WTC11 (cell line): ENCODE results near the gene VSIG4. TPM values are rescaled to one million over a fixed set of nuclear protein-coding genes. Genes with fewer than 3 reads are reported as not detected.

Experiments
- ATAC-seq: fragments of 200-7000 bp; cut with Tn5 transposase; 2 replicates; pipeline ENCODE4 v1.10.0; 2021; ENCODE audit warnings: mild to moderate bottlenecking, moderate library complexity
- CTCF ChIA-PET: fragments of 300-600 bp; sonication (Branson Sonifier 250); formaldehyde crosslinking; loops from one replicate; lab custom pipeline; 2021; ENCODE audit warnings: antibody characterized with exemption; lab: Charles Lee
- POLR2A ChIA-PET: fragments of 350-600 bp; sonication (Branson Sonifier 250); formaldehyde crosslinking; loops from one replicate; lab custom pipeline; 2021; ENCODE audit warnings: antibody characterized with exemption; lab: Charles Lee
- DNase-seq: peaks from one replicate; pipeline ENCODE4 v3.0.0; 2021; ENCODE audit warnings: low spot score
- H3K27ac Mint-ChIP-seq: 2 replicates; pipeline ENCODE4 v1.8.0; 2021; ENCODE audit warnings: mixed read lengths
- H3K27me3 Mint-ChIP-seq: 2 replicates; pipeline ENCODE4 v1.8.0; 2021; ENCODE audit warnings: low read depth, mild to moderate bottlenecking, moderate library complexity, mixed read lengths
- H3K36me3 Mint-ChIP-seq: 2 replicates; pipeline ENCODE4 v1.8.0; 2021; ENCODE audit warnings: mixed read lengths
- H3K4me1 Mint-ChIP-seq: 2 replicates; pipeline ENCODE4 v1.8.0; 2022; ENCODE audit warnings: mixed read lengths
- H3K4me3 Mint-ChIP-seq: 2 replicates; pipeline ENCODE4 v1.8.0; 2021; ENCODE audit warnings: mild to moderate bottlenecking, moderate library complexity, mixed read lengths
- H3K9me3 Mint-ChIP-seq: 2 replicates; pipeline ENCODE4 v1.8.0; 2021; ENCODE audit warnings: mixed read lengths
- ESRRA ChIP-seq: sonication (generic); formaldehyde crosslinking; IDR thresholded peaks from 2 replicates; pipeline ENCODE4 v1.8.1; 2022; ENCODE audit warnings: mild to moderate bottlenecking, missing genetic modification reagents, borderline replicate concordance
- ETV6 ChIP-seq: sonication (generic); formaldehyde crosslinking; IDR thresholded peaks from 2 replicates; pipeline ENCODE4 v1.8.1; 2022; ENCODE audit warnings: mild to moderate bottlenecking, missing genetic modification reagents
- FOXJ3 ChIP-seq: sonication (generic); formaldehyde crosslinking; IDR thresholded peaks from 2 replicates; pipeline ENCODE4 v1.9.0; 2021; ENCODE audit warnings: missing genetic modification reagents, mild to moderate bottlenecking, borderline replicate concordance
- FOXK1 ChIP-seq: sonication (generic); formaldehyde crosslinking; IDR thresholded peaks from 2 replicates; pipeline ENCODE4 v1.8.0; 2022; ENCODE audit warnings: mild to moderate bottlenecking, moderate library complexity, missing genetic modification reagents
- FOXP1 ChIP-seq: sonication (generic); formaldehyde crosslinking; IDR thresholded peaks from 2 replicates; pipeline ENCODE4 v1.8.0; 2022; ENCODE audit warnings: missing genetic modification reagents, mild to moderate bottlenecking, moderate library complexity, borderline replicate concordance
- JUN ChIP-seq: sonication (generic); formaldehyde crosslinking; IDR thresholded peaks from 2 replicates; pipeline ENCODE4 v1.8.0; 2023; ENCODE audit warnings: mild to moderate bottlenecking, missing genetic modification reagents
- KAT7 ChIP-seq: sonication (generic); formaldehyde crosslinking; IDR thresholded peaks from 2 replicates; pipeline ENCODE4 v1.8.1; 2023; ENCODE audit warnings: missing genetic modification reagents, mild to moderate bottlenecking, borderline replicate concordance
- NR3C1 ChIP-seq: sonication (generic); formaldehyde crosslinking; conservative IDR thresholded peaks from 2 replicates; pipeline ENCODE4 v1.8.1; 2023; ENCODE audit warnings: low read depth, mild to moderate bottlenecking, missing genetic modification reagents
- PRRX2 ChIP-seq: fragments of 250-450 bp; sonication (Bioruptor Pico); IDR thresholded peaks from 2 replicates; pipeline ENCODE4 v1.8.0; 2021; ENCODE audit warnings: mild to moderate bottlenecking
- TCF7 ChIP-seq: sonication (generic); formaldehyde crosslinking; IDR thresholded peaks from 2 replicates; pipeline ENCODE4 v1.8.0; 2022; ENCODE audit warnings: mild to moderate bottlenecking, low read depth, missing genetic modification reagents, moderate library complexity
- ZNF121 ChIP-seq: sonication (generic); formaldehyde crosslinking; IDR thresholded peaks from 2 replicates; pipeline ENCODE4 v1.8.0; 2023; ENCODE audit warnings: missing genetic modification reagents
- ZNF232 ChIP-seq: sonication (generic); formaldehyde crosslinking; IDR thresholded peaks from 2 replicates; pipeline ENCODE4 v1.8.0; 2022; ENCODE audit warnings: mild to moderate bottlenecking, missing genetic modification reagents
- ZNF317 ChIP-seq: sonication (generic); formaldehyde crosslinking; IDR thresholded peaks from 2 replicates; pipeline ENCODE4 v1.8.1; 2023; ENCODE audit warnings: low read depth, mild to moderate bottlenecking, moderate library complexity, missing genetic modification reagents, borderline replicate concordance
- ZNF396 ChIP-seq: fragments of 250-450 bp; sonication (Bioruptor Pico); IDR thresholded peaks from 2 replicates; pipeline ENCODE4 v1.8.0; 2021; ENCODE audit warnings: mild to moderate bottlenecking, moderate library complexity, borderline replicate concordance
- ZNF416 ChIP-seq: fragments of 250-450 bp; sonication (Bioruptor Pico); IDR thresholded peaks from 2 replicates; pipeline ENCODE4 v1.9.0; 2021; ENCODE audit warnings: mild to moderate bottlenecking, inconsistent platforms
- total RNA-seq: library from RNA; stranded (reverse); gene quantifications from 3 replicates; pipeline ENCODE4 v1.2.3, GENCODE V29; 2021
- TF ChIP-seq, protein P1 (sequence below): sonication (generic); formaldehyde crosslinking; conservative IDR thresholded peaks from 2 replicates; pipeline ENCODE4 v1.8.1; 2023; ENCODE audit warnings: mild to moderate bottlenecking, low read depth, missing genetic modification reagents, moderate library complexity
- TF ChIP-seq, protein P2 (sequence below): sonication (generic); formaldehyde crosslinking; IDR thresholded peaks from 2 replicates; pipeline ENCODE4 v1.8.1; 2022; ENCODE audit warnings: missing genetic modification reagents, borderline replicate concordance
- TF ChIP-seq, protein P3 (sequence below): fragments of 250-450 bp; sonication (Bioruptor Pico); IDR thresholded peaks from 2 replicates; pipeline ENCODE4 v1.9.0; 2021; ENCODE audit warnings: mild to moderate bottlenecking
- TF ChIP-seq, protein P4 (sequence below): sonication (generic); formaldehyde crosslinking; IDR thresholded peaks from 2 replicates; pipeline ENCODE4 v1.8.0; 2023; ENCODE audit warnings: mild to moderate bottlenecking, missing genetic modification reagents
- TF ChIP-seq, protein P5 (sequence below): sonication (generic); formaldehyde crosslinking; IDR thresholded peaks from 2 replicates; pipeline ENCODE4 v1.8.0; 2023; ENCODE audit warnings: missing genetic modification reagents
- TF ChIP-seq, protein P6 (sequence below): fragments of 250-450 bp; sonication (Bioruptor Pico); IDR thresholded peaks from 2 replicates; pipeline ENCODE4 v2.1.2; 2022; ENCODE audit warnings: mild to moderate bottlenecking, moderate library complexity
- TF ChIP-seq, protein P7 (sequence below): sonication (generic); formaldehyde crosslinking; IDR thresholded peaks from 2 replicates; pipeline ENCODE4 v1.8.1; 2023; ENCODE audit warnings: mild to moderate bottlenecking, missing genetic modification reagents, moderate library complexity

Gene VSIG4
- total RNA-seq, 1 experiment from 2014 or later, result 0.24 TPM

DNA sequence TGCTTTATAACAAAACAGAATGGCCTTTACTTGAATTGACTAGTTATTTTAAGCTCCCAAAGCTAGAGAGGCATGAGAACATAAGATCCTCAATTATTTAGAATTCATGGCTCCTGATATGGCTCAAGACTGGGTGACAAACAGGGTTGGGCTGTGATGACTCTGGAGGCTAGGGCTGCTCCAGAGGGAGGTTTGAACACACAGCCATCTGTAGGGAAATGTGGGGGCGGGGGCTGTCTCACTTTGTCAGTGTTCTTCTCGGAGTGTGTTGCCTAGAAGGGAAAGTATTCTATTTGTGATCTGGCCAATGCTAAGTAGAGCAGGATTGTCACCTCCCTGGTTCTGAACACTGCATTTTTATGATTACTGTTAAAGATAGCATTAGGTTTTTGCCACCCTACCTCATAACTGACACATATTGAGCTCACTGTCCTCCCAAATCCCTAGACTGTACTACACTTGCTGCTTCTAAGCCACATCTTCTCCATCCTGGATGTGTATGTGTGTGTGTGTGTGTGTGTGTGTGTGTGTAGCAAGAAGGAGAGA lies 45.9 kb downstream of the VSIG4 start (continued):
- TF ChIP-seq, protein P1, sequence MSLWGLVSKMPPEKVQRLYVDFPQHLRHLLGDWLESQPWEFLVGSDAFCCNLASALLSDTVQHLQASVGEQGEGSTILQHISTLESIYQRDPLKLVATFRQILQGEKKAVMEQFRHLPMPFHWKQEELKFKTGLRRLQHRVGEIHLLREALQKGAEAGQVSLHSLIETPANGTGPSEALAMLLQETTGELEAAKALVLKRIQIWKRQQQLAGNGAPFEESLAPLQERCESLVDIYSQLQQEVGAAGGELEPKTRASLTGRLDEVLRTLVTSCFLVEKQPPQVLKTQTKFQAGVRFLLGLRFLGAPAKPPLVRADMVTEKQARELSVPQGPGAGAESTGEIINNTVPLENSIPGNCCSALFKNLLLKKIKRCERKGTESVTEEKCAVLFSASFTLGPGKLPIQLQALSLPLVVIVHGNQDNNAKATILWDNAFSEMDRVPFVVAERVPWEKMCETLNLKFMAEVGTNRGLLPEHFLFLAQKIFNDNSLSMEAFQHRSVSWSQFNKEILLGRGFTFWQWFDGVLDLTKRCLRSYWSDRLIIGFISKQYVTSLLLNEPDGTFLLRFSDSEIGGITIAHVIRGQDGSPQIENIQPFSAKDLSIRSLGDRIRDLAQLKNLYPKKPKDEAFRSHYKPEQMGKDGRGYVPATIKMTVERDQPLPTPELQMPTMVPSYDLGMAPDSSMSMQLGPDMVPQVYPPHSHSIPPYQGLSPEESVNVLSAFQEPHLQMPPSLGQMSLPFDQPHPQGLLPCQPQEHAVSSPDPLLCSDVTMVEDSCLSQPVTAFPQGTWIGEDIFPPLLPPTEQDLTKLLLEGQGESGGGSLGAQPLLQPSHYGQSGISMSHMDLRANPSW, result no peak

DNA sequence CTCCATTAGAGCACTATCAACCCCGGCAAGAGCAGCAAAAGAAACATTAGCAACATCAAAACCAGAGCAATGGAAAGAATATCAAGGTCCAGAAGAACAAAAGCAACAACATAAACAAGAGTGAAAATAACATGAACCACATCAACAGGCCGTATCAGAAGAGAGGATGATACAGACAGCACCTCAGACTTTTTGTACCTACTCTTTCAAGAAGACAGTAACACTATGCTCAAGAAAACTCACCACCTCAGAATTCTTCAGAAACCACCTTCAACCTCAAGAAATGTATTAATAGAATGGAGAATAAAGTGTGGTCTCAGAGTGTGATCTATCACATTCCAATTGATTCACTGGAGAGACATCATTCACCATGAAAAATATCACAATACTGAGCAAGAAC lies 46.5 kb downstream of the VSIG4 start:
- Mint-ChIP-seq H3K36me3 (no peaks in the 10 kb centered on the region), H3K4me1 (no peaks in the 10 kb centered on the region), H3K4me3 (no peak overlapping the region), H3K27me3 (no peaks in the 10 kb centered on the region), H3K9me3 (no peaks in the 10 kb centered on the region), H3K27ac (no peak overlapping the region)
- no peak for DNase-seq
- CTCF ChIA-PET, result no interaction called here
- POLR2A ChIA-PET, result no interaction called here
- ATAC-seq, result no peak
- TF ChIP-seq, protein P2, sequence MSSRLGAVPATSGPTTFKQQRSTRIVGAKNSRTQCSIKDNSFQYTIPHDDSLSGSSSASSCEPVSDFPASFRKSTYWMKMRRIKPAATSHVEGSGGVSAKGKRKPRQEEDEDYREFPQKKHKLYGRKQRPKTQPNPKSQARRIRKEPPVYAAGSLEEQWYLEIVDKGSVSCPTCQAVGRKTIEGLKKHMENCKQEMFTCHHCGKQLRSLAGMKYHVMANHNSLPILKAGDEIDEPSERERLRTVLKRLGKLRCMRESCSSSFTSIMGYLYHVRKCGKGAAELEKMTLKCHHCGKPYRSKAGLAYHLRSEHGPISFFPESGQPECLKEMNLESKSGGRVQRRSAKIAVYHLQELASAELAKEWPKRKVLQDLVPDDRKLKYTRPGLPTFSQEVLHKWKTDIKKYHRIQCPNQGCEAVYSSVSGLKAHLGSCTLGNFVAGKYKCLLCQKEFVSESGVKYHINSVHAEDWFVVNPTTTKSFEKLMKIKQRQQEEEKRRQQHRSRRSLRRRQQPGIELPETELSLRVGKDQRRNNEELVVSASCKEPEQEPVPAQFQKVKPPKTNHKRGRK, result no peak
- TF ChIP-seq, protein P3, sequence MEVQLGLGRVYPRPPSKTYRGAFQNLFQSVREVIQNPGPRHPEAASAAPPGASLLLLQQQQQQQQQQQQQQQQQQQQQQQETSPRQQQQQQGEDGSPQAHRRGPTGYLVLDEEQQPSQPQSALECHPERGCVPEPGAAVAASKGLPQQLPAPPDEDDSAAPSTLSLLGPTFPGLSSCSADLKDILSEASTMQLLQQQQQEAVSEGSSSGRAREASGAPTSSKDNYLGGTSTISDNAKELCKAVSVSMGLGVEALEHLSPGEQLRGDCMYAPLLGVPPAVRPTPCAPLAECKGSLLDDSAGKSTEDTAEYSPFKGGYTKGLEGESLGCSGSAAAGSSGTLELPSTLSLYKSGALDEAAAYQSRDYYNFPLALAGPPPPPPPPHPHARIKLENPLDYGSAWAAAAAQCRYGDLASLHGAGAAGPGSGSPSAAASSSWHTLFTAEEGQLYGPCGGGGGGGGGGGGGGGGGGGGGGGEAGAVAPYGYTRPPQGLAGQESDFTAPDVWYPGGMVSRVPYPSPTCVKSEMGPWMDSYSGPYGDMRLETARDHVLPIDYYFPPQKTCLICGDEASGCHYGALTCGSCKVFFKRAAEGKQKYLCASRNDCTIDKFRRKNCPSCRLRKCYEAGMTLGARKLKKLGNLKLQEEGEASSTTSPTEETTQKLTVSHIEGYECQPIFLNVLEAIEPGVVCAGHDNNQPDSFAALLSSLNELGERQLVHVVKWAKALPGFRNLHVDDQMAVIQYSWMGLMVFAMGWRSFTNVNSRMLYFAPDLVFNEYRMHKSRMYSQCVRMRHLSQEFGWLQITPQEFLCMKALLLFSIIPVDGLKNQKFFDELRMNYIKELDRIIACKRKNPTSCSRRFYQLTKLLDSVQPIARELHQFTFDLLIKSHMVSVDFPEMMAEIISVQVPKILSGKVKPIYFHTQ (CRISPR knock-in tag), result no peak
- TF ChIP-seq, protein P4, sequence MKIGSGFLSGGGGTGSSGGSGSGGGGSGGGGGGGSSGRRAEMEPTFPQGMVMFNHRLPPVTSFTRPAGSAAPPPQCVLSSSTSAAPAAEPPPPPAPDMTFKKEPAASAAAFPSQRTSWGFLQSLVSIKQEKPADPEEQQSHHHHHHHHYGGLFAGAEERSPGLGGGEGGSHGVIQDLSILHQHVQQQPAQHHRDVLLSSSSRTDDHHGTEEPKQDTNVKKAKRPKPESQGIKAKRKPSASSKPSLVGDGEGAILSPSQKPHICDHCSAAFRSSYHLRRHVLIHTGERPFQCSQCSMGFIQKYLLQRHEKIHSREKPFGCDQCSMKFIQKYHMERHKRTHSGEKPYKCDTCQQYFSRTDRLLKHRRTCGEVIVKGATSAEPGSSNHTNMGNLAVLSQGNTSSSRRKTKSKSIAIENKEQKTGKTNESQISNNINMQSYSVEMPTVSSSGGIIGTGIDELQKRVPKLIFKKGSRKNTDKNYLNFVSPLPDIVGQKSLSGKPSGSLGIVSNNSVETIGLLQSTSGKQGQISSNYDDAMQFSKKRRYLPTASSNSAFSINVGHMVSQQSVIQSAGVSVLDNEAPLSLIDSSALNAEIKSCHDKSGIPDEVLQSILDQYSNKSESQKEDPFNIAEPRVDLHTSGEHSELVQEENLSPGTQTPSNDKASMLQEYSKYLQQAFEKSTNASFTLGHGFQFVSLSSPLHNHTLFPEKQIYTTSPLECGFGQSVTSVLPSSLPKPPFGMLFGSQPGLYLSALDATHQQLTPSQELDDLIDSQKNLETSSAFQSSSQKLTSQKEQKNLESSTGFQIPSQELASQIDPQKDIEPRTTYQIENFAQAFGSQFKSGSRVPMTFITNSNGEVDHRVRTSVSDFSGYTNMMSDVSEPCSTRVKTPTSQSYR (CRISPR knock-in tag), result no peak
- no peak for TF ChIP-seq KAT7 (CRISPR knock-in tag)
- TF ChIP-seq ZNF121 (CRISPR knock-in tag), result no peak
- TF ChIP-seq ZNF317 (CRISPR knock-in tag), result no peak
- TF ChIP-seq, protein P5, sequence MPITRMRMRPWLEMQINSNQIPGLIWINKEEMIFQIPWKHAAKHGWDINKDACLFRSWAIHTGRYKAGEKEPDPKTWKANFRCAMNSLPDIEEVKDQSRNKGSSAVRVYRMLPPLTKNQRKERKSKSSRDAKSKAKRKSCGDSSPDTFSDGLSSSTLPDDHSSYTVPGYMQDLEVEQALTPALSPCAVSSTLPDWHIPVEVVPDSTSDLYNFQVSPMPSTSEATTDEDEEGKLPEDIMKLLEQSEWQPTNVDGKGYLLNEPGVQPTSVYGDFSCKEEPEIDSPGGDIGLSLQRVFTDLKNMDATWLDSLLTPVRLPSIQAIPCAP, result no peak
- TF ChIP-seq FOXP1 (CRISPR knock-in tag), result no peak

DNA sequence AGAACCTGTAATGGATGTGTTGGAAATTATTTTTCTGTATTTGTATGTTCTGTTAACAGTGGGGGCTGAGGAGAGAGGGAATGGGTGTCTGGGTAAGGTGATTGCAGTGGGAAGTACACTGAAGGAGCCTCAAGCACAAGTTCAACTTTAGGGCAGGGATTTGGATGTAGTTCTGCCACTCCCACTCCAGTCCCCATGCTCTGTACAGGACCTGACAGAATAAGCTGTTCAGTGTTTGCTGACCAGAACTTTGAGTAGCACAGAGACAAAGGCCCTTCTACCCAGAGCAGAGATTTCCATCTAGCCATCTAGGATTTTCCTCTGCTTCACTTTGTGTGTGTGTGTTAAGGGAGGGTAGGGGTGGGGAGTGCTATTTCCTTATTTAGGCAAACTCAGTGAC lies 49.2 kb downstream of the VSIG4 start:
- no peak for DNase-seq
- Mint-ChIP-seq H3K4me3 (no peak overlapping the region), H3K9me3 (no peaks in the 10 kb centered on the region)

More for the DNA sequence above, 49.2 kb downstream of the VSIG4 start:
- Mint-ChIP-seq H3K36me3 (no peaks in the 10 kb centered on the region), H3K4me1 (peaks cover 8% of the 10 kb centered on the region), H3K27ac (no peak overlapping the region), H3K27me3 (no peaks in the 10 kb centered on the region)
- ChIA-PET CTCF (no interaction called here), POLR2A (no interaction called here)
- no peak for ATAC-seq
- TF ChIP-seq ETV6 (CRISPR knock-in tag), result no peak
- no peak for TF ChIP-seq ZNF416 (CRISPR knock-in tag)
- TF ChIP-seq, protein P6, sequence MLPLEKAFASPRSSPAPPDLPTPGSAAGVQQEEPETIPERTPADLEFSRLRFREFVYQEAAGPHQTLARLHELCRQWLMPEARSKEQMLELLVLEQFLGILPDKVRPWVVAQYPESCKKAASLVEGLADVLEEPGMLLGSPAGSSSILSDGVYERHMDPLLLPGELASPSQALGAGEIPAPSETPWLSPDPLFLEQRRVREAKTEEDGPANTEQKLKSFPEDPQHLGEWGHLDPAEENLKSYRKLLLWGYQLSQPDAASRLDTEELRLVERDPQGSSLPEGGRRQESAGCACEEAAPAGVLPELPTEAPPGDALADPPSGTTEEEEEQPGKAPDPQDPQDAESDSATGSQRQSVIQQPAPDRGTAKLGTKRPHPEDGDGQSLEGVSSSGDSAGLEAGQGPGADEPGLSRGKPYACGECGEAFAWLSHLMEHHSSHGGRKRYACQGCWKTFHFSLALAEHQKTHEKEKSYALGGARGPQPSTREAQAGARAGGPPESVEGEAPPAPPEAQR (CRISPR knock-in tag), result no peak
- TF ChIP-seq FOXJ3, result no peak
- TF ChIP-seq, protein P7, sequence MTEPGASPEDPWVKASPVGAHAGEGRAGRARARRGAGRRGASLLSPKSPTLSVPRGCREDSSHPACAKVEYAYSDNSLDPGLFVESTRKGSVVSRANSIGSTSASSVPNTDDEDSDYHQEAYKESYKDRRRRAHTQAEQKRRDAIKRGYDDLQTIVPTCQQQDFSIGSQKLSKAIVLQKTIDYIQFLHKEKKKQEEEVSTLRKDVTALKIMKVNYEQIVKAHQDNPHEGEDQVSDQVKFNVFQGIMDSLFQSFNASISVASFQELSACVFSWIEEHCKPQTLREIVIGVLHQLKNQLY (CRISPR knock-in tag), result no peak
- TF ChIP-seq FOXK1 (CRISPR knock-in tag), result no peak
- TF ChIP-seq PRRX2 (CRISPR knock-in tag), result no peak
- TF ChIP-seq ZNF396 (CRISPR knock-in tag), result no peak
- TF ChIP-seq JUN (CRISPR knock-in tag), result no peak
- no peak for TF ChIP-seq ZNF232 (CRISPR knock-in tag)
- no peak for TF ChIP-seq ESRRA (CRISPR knock-in tag)
- TF ChIP-seq TCF7 (CRISPR knock-in tag), result no peak
- TF ChIP-seq NR3C1 (CRISPR knock-in tag), result no peak
